Measurements from ENCODE around the gene IGSF9. TPM values are rescaled to one million over a fixed set of nuclear protein-coding genes. Genes with fewer than 3 reads are reported as not detected.

The IGSF9 gene
- polyA plus RNA-seq, 1 donor, result 107 TPM

- no peaks in the 10 kb centered on the region for H3K9me3 ChIP-seq (ENCODE audit: control insufficient read depth, low read depth, low read length)
- no peaks in the 10 kb centered on the region for H3K27me3 ChIP-seq (ENCODE audit: control insufficient read depth, insufficient read depth, low read length)
- H3K36me3 ChIP-seq (ENCODE audit: control insufficient read depth, insufficient read depth, low read length), result no peaks in the 10 kb centered on the region
- no peak overlapping the region for H3K4me3 ChIP-seq (ENCODE audit: low read length)
- H3K4me1 ChIP-seq (ENCODE audit: control insufficient read depth, insufficient read depth, low read length), result peaks cover 5% of the 10 kb centered on the region
- H3K27ac ChIP-seq (ENCODE audit: low read length), result no peak overlapping the region
- no peak for DNase-seq
- 90% methylated on average over 2 of the region's 8 CpGs for WGBS (ENCODE audit: insufficient coverage, low lambda C conversion rate)
These were observed 61.1 kb downstream of the IGSF9 start for GRCh38 chr1:159884296-159884695.

GRCh38 chr1:159883134-159883533 is 62.3 kb downstream of the IGSF9 start:
- 84% methylated on average over 3 of the region's 4 CpGs for WGBS (ENCODE audit: insufficient coverage, low lambda C conversion rate)
- no peak for DNase-seq
- H3K36me3 ChIP-seq (ENCODE audit: control insufficient read depth, insufficient read depth, low read length), result no peaks in the 10 kb centered on the region
- H3K27ac ChIP-seq (ENCODE audit: low read length), result no peak overlapping the region
- peaks cover 5% of the 10 kb centered on the region for H3K4me1 ChIP-seq (ENCODE audit: control insufficient read depth, insufficient read depth, low read length)
- H3K9me3 ChIP-seq (ENCODE audit: control insufficient read depth, low read depth, low read length), result no peaks in the 10 kb centered on the region
- no peak overlapping the region for H3K4me3 ChIP-seq (ENCODE audit: low read length)
- H3K27me3 ChIP-seq (ENCODE audit: control insufficient read depth, insufficient read depth, low read length), result no peaks in the 10 kb centered on the region

GRCh38 chr1:159882527-159882862 is 62.9 kb downstream of the IGSF9 start:
- no peaks in the 10 kb centered on the region for H3K27me3 ChIP-seq (ENCODE audit: control insufficient read depth, insufficient read depth, low read length)
- H3K27ac ChIP-seq (ENCODE audit: low read length), result peak overlapping the region; percentile 45
- H3K36me3 ChIP-seq (ENCODE audit: control insufficient read depth, insufficient read depth, low read length), result no peaks in the 10 kb centered on the region
- no peak overlapping the region for H3K4me3 ChIP-seq (ENCODE audit: low read length)
- no CpG with 5 or more reads among the region's 2 CpGs for WGBS (ENCODE audit: insufficient coverage, low lambda C conversion rate)
- DNase-seq, result no peak
- H3K4me1 ChIP-seq (ENCODE audit: control insufficient read depth, insufficient read depth, low read length), result peaks cover 5% of the 10 kb centered on the region
- H3K9me3 ChIP-seq (ENCODE audit: control insufficient read depth, low read depth, low read length), result no peaks in the 10 kb centered on the region

GRCh38 chr1:159881622-159882526 is 63.5 kb downstream of the IGSF9 start:
- Histone ChIP-seq H3K36me3 (ENCODE audit: control insufficient read depth, insufficient read depth, low read length) (no peaks in the 10 kb centered on the region), H3K4me3 (ENCODE audit: low read length) (no peak overlapping the region), H3K9me3 (ENCODE audit: control insufficient read depth, low read depth, low read length) (no peaks in the 10 kb centered on the region), H3K4me1 (ENCODE audit: control insufficient read depth, insufficient read depth, low read length) (peaks cover 5% of the 10 kb centered on the region), H3K27ac (ENCODE audit: low read length) (peak overlapping the region; percentile 45), H3K27me3 (ENCODE audit: control insufficient read depth, insufficient read depth, low read length) (no peaks in the 10 kb centered on the region)
- 73% methylated on average over 1 of the region's 6 CpGs for WGBS (ENCODE audit: insufficient coverage, low lambda C conversion rate)
- DNase-seq, result peak; percentile 98

- H3K4me1 ChIP-seq (ENCODE audit: control insufficient read depth, insufficient read depth, low read length), result peaks cover 5% of the 10 kb centered on the region
- H3K27me3 ChIP-seq (ENCODE audit: control insufficient read depth, insufficient read depth, low read length), result no peaks in the 10 kb centered on the region
- no peak overlapping the region for H3K4me3 ChIP-seq (ENCODE audit: low read length)
- no peaks in the 10 kb centered on the region for H3K36me3 ChIP-seq (ENCODE audit: control insufficient read depth, insufficient read depth, low read length)
- WGBS (ENCODE audit: insufficient coverage, low lambda C conversion rate), result 80% methylated on average over 1 of the region's 3 CpGs
- no peak overlapping the region for H3K27ac ChIP-seq (ENCODE audit: low read length)
- no peaks in the 10 kb centered on the region for H3K9me3 ChIP-seq (ENCODE audit: control insufficient read depth, low read depth, low read length)
- DNase-seq, result no peak
These were observed 65.0 kb downstream of the IGSF9 start for GRCh38 chr1:159880430-159880829.

GRCh38 chr1:159879977-159880376 is 65.4 kb downstream of the IGSF9 start:
- H3K4me3 ChIP-seq (ENCODE audit: low read length), result no peak overlapping the region
- no peaks in the 10 kb centered on the region for H3K27me3 ChIP-seq (ENCODE audit: control insufficient read depth, insufficient read depth, low read length)
- no peaks in the 10 kb centered on the region for H3K36me3 ChIP-seq (ENCODE audit: control insufficient read depth, insufficient read depth, low read length)
- DNase-seq, result no peak
- no CpG with 5 or more reads among the region's 4 CpGs for WGBS (ENCODE audit: insufficient coverage, low lambda C conversion rate)
- H3K27ac ChIP-seq (ENCODE audit: low read length), result no peak overlapping the region
- H3K9me3 ChIP-seq (ENCODE audit: control insufficient read depth, low read depth, low read length), result no peaks in the 10 kb centered on the region
- H3K4me1 ChIP-seq (ENCODE audit: control insufficient read depth, insufficient read depth, low read length), result peaks cover 5% of the 10 kb centered on the region

- WGBS (ENCODE audit: insufficient coverage, low lambda C conversion rate), result 90% methylated on average over 2 of the region's 3 CpGs
- Histone ChIP-seq H3K4me3 (ENCODE audit: low read length) (no peak overlapping the region), H3K4me1 (ENCODE audit: control insufficient read depth, insufficient read depth, low read length) (peaks cover 5% of the 10 kb centered on the region), H3K9me3 (ENCODE audit: control insufficient read depth, low read depth, low read length) (no peaks in the 10 kb centered on the region), H3K27me3 (ENCODE audit: control insufficient read depth, insufficient read depth, low read length) (no peaks in the 10 kb centered on the region), H3K27ac (ENCODE audit: low read length) (no peak overlapping the region), H3K36me3 (ENCODE audit: control insufficient read depth, insufficient read depth, low read length) (no peaks in the 10 kb centered on the region)
- DNase-seq, result no peak
These were observed 66.3 kb downstream of the IGSF9 start for GRCh38 chr1:159879136-159879535.

GRCh38 chr1:159877695-159878444 is 67.5 kb downstream of the IGSF9 start:
- Histone ChIP-seq H3K36me3 (ENCODE audit: control insufficient read depth, insufficient read depth, low read length) (no peaks in the 10 kb centered on the region), H3K27me3 (ENCODE audit: control insufficient read depth, insufficient read depth, low read length) (peaks cover 3% of the 10 kb centered on the region), H3K9me3 (ENCODE audit: control insufficient read depth, low read depth, low read length) (no peaks in the 10 kb centered on the region), H3K27ac (ENCODE audit: low read length) (no peak overlapping the region), H3K4me3 (ENCODE audit: low read length) (no peak overlapping the region), H3K4me1 (ENCODE audit: control insufficient read depth, insufficient read depth, low read length) (peaks cover 5% of the 10 kb centered on the region)
- no peak for DNase-seq
- WGBS (ENCODE audit: insufficient coverage, low lambda C conversion rate), result 90% methylated on average over 2 of the region's 6 CpGs

Other genes with a start within 250 kb of the IGSF9 start
- gene CRP, start 231.0 kb downstream of the IGSF9 start, polyA plus RNA-seq, result not detected
- 40.0 TPM for gene DUSP23, start 164.7 kb downstream of the IGSF9 start, polyA plus RNA-seq
- 0.69 TPM for gene FCRL6, start 143.3 kb downstream of the IGSF9 start, polyA plus RNA-seq
- 4.5 TPM for gene SLAMF8, start 118.7 kb downstream of the IGSF9 start, polyA plus RNA-seq
- gene VSIG8, start 83.0 kb downstream of the IGSF9 start, polyA plus RNA-seq, result 0.06 TPM
- gene CFAP45, start 45.4 kb downstream of the IGSF9 start, polyA plus RNA-seq, result 0.30 TPM
- 271 TPM for gene TAGLN2, start 20.1 kb downstream of the IGSF9 start, polyA plus RNA-seq
- 0.33 TPM for gene SLAMF9, start 8.6 kb upstream of the IGSF9 start, polyA plus RNA-seq
- 13.1 TPM for gene PIGM, start 86.4 kb upstream of the IGSF9 start, polyA plus RNA-seq
- gene KCNJ10, start 124.5 kb upstream of the IGSF9 start, polyA plus RNA-seq, result 0.52 TPM
- gene KCNJ9, start 135.9 kb upstream of the IGSF9 start, polyA plus RNA-seq, result 0.36 TPM
- gene IGSF8, start 153.0 kb upstream of the IGSF9 start, polyA plus RNA-seq, result 31.0 TPM
- 7.5 TPM for gene ATP1A2, start 170.1 kb upstream of the IGSF9 start, polyA plus RNA-seq
- 0.27 TPM for gene ATP1A4, start 206.0 kb upstream of the IGSF9 start, polyA plus RNA-seq
- 1.9 TPM for gene CASQ1, start 245.0 kb upstream of the IGSF9 start, polyA plus RNA-seq

All from large intestine (tissue), 3 donors.